ENCODE measurements around the gene SETD3.

DNA sequence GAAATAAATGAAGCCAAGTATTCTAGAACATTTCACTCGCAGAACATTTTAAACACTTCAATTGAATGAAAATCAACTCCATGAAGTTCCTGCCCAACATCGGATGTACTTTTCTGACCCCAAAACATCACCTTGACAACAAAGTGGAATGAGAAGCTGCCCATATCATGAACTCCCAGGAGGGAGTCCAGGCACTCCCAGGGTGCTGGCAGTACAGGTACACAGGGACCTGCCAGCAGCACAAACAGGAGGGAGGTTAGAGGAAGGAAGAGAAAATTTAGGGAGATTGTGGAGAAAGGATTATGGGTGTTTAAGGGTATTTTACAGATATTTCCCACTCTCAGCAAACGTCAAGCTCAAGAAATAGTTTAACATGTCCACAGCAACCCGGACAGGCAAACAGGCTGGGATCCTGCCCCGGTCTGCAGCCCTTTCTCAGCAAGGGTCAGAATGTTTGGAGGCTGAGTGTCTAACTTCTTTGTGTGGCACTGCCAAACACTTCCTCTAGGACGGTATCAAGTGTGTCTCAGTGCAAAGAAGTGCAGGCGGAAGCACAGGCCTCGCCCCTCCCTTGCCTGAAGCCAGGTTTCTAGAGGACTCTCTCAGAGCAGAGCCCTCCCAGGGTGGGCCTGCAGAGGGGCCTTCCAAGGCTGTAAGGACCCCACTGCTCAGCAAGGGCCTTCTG is 72.2 kb downstream of the SETD3 start:
- TF ChIP-seq POLR2A (IDR thresholded peaks at IDR 0.05; ENCODE audit: low read depth, low read length) (no peak), POLR2AphosphoS5 (IDR thresholded peaks at IDR 0.05; ENCODE audit: low read depth, low read length) (no peak), TAF1 (IDR thresholded peaks at IDR 0.05; ENCODE audit: low read depth, low read length) (no peak)
